H1 (cell line): ENCODE measurements around the gene SPN. TPM values are rescaled to one million over a fixed set of nuclear protein-coding genes. Genes with fewer than 3 reads are reported as not detected.
A peak's percentile ranks its signal among the peaks of the same experiment; 100 is the strongest.

Experiments used
- CHD7 ChIP-seq: fragments of 300-600 bp; sonication (generic); IDR thresholded peaks from 2 replicates; pipeline ENCODE4 v1.7.1; 2012; ENCODE audit warnings: low read length, moderate library complexity, mild to moderate bottlenecking, inconsistent platforms; ENCODE audit not compliant: insufficient replicate concordance
- POLR2A ChIP-seq, 2 experiments: IDR thresholded peaks; 1 replicate in 1 of 2; 2 replicates in 1 of 2; pipeline ENCODE4 v1.6.1; 2011; ENCODE audit warnings: low read depth in 2 of 2, low read length in 2 of 2, mild to moderate bottlenecking in 2 of 2; ENCODE audit errors: control extremely low read depth in 1 of 2
- POLR2AphosphoS5 ChIP-seq: IDR thresholded peaks from 2 replicates; pipeline ENCODE4 v1.6.1; 2011; ENCODE audit warnings: low read depth, low read length
- polyA plus RNA-seq, 7 experiments: library from polyadenylated mRNA; depleted of rRNA in 3 of 7; stranded (reverse) in 5 of 7; unstranded in 2 of 7; fragments of >200 nt in 5 of 7; fragments of 200-250 nt in 2 of 7; gene quantifications; 1 replicate in 5 of 7; 2 replicates in 1 of 7; 4 replicates in 1 of 7; pipeline versions ENCODE4 v1.2.1 to v1.2.3, GENCODE V29; 2011 to 2013; ENCODE audit warnings: missing spikeins in 2 of 7, mixed read lengths in 2 of 7
- total RNA-seq: library from RNA; stranded (reverse); fragmentation: NEBNext Ultra II Directional; extraction: Animal tissue kit (Norgen Biotek cat#: 25700); gene quantifications from 2 replicates; pipeline ENCODE4 v1.2.1, GENCODE V29; 2021

Gene SPN
- total and polyA plus RNA-seq, 2 of the 8 experiments (the other 6 are each of a cell fraction or from before 2014, with no cell fraction given), result 1.5 to 1.8 TPM

- TF ChIP-seq CHD7 (no peak), POLR2AphosphoS5 (peak; percentile 75; the same call in 1 of the 2 replicates), POLR2A (IDR thresholded peaks at IDR 0.05; ENCODE audit: control extremely low read depth in 1 of 2, low read depth in 2 of 2, low read length in 2 of 2) (peak in 1 of 2 experiments; percentile 60; a peak in 1 of 3 replicates)
Measured at GRCh38 chr16:29717113-29717512, 54.1 kb downstream of the SPN start (continued).
